ENCODE measurements around the gene DMRT1.

- no peak for TF ChIP-seq CTCF (IDR thresholded peaks at IDR 0.05)
- TF ChIP-seq EP300 (IDR thresholded peaks at IDR 0.05): no peak
Measured at GRCh38 chr9:1018121-1018520, 176.6 kb downstream of the DMRT1 start.
